ENCODE measurements around the gene ZNF614.
A peak's percentile ranks its signal among the peaks of the same experiment; 100 is the strongest.

- TF ChIP-seq CEBPB (IDR thresholded peaks at IDR 0.05) (no peak), JUN (IDR thresholded peaks at IDR 0.05) (peak in 1 of 2 experiments; percentile 53; a peak in 3 of 5 replicates), GATA3 (IDR thresholded peaks at IDR 0.05; ENCODE audit: borderline replicate concordance) (no peak; the same call in 1 of the 2 replicates), ESRRA (IDR thresholded peaks at IDR 0.05; ENCODE audit: borderline replicate concordance, low read length) (no peak), EHMT2 (IDR thresholded peaks at IDR 0.05; ENCODE audit: low read depth) (no peak)
Measured at GRCh38 chr19:52048555-52049501, 20.6 kb upstream of the ZNF614 start, which contains the start of gene ZNF432.
